Activated T-helper 1 cell treated with anti-CD3 and anti-CD28 coated beads, Interleukin-2, amount 50 U/mL, for 16 hours (primary cell): ENCODE results near the gene MYO18B.

Source experiments
- DNase-seq, 2 donors: peaks; one replicate each; pipeline ENCODE4 v3.0.0-alpha.2; 2020; ENCODE audit warnings: low read depth in 1 of 2, low spot score in 1 of 2

Gene MYO18B

DNA sequence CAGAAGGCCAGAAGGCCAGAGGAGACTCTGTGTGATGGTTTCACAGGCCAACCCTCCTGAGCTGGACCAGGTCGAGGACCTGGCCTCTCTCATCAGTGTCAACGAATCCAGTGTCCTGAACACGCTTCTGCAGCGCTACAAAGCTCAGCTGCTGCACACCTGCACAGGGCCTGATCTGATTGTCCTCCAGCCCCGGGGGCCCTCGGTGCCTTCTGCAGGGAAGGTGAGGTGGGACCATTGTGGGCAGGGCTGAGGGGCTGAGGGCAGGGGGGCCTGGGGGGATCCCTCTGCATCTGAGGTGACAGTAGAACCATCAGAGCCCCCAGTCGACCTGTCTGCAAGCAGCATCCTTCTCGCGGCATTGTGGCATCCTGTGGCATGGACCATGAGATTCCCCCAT lies 30.3 kb downstream of the MYO18B start:
- DNase-seq = no peak

DNA sequence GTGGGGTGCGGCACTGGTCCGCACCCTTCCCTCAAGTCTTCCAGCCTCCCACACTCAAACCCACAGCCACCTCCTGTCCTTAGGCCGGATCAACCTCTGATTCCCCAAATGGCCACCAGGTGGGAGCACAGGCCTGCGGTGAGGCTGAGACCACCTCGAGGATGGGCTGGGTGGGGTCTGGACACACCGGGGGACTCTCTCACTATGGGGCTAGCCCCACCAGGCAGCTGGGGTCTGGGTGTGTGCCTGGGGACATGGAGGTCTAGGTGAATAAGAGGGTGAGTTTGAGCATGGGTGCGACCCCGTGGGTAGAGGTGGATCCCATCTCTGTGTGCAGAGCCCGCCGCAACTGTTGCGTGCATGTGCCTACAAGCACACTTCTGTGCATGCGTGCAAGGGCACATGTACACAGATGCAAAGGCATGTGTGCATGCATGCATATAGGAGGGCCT lies 32.6 kb downstream of the MYO18B start:
- no peak for DNase-seq

DNA sequence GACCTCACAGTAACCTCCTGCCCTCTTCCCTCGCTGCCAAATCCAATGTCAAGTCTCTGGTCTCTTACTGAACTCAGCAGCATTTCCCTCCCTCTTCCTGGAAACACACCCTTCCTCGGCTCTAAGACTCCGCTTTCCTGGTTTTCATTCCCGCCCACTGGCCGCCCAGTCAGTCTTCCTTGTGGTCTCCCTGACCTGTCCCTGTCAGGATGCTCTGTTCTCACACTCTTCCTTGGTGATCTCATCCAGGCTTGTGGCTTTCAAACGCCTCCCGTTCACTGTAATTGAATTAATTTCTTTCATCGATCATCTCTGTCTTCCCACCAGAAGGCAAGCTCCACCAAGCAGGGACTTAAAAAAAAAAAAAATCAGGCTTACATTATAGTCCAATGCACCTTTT lies 33.5 kb downstream of the MYO18B start:
- DNase-seq = no peak

DNA sequence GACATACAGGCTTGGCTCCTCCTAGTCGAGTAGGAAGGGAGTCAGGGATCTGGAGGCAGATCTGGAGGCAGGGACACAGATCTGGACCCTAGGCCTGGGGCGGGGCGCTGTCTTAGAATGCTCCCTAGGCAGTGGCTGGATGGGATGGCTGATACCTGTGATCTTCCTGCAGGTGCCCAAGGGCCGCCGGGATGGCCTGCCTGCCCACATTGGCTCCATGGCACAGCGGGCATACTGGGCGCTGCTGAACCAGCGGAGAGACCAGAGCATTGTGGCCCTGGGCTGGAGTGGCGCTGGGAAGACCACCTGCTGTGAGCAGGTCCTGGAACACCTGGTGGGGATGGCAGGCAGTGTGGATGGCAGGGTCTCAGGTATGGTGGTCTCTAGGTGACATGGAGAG lies 35.4 kb downstream of the MYO18B start:
- no peak for DNase-seq

DNA sequence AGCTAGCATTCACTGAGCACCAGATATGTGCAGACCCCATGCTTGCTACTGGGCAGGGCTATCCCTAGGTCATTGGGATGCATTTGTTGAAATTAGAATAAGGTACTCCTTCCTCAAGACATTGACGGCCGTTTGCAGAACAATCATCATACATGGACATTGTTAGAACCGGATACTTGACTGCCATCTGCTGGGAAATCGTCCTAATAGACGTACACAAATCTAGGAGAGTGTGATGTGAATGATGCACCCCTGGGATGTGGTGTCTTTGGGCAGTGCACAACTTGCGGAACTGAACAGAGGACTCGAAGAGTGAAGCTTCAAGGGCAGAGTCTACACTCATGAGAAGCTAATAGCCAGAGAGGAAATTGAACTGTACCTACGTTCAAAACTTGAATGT lies 35.9 kb downstream of the MYO18B start:
- no peak for DNase-seq

DNA sequence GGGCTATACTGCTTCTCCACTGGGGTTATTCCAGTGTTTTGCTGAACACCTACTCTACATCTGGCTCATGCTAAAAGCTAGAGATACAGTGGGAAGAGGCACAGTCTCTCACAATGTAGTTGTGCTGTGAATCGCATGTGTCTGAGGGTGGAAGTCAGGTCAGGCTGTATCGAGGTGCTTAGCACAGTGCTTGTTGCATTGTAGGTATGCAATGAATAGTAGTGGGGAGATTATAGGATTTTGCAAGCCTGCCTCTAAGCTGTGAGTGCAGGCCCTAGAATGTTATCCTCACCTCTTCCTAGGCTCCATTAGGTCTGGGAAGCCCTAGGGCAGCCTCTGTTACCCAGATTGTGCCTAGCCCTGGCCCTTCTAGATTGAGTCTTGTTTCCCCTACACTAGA lies 37.4 kb downstream of the MYO18B start:
- no peak for DNase-seq

DNA sequence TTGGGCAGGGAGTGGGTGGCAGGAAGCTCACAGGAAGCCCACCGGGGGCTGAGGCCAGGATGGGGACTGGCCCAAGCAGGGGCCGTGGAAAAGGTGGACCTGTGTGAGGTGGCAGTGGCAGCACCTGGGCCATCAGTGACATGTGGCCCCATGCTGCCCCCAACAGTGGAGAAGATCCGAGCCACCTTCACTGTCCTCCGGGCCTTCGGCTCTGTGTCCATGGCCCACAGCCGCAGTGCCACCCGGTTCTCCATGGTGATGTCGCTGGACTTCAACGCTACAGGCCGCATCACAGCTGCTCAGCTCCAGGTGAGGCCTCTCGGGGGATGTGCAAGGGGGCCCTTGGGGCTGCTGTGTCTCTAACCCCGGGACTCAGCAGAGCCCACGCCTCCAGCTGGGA lies 37.9 kb downstream of the MYO18B start:
- DNase-seq = no peak

DNA sequence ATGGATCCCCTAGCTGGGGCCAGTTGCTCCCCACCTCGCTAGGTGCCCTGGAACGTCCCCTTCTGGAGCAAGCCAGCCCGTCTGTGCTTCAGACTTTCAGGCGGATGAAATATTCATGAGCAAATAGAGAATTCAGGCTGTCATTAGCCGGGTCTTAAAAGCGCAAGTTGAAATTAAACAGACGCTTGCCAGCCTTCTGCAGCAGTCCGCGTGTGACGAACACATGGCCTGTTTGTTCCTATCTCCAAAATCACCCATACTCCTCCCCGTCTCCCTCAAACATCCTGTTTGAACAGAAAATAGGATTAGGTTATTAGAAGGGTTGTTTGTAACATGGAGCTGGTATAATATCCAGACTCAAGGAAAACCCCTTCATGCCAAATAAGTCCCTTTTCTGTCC lies 38.7 kb downstream of the MYO18B start:
- no peak for DNase-seq

DNA sequence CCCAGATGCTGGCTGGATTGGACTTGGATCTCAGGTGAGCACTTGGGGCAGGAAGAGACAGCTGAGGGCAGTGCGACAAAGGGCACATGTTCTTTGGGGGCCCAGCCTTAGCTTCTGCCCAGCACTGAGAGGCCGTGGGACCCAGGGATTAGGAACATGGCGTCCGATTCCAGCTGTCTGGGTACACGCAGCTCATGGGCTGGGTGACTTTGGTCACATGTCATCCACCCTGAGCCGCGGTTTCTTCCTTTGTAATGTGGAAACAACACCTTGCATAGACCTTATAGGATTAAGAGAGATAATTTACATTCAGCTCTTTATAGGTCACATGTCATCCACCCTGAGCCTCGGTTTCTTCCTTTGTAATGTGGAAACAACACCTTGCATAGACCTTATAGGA lies 39.8 kb downstream of the MYO18B start:
- DNase-seq = no peak

DNA sequence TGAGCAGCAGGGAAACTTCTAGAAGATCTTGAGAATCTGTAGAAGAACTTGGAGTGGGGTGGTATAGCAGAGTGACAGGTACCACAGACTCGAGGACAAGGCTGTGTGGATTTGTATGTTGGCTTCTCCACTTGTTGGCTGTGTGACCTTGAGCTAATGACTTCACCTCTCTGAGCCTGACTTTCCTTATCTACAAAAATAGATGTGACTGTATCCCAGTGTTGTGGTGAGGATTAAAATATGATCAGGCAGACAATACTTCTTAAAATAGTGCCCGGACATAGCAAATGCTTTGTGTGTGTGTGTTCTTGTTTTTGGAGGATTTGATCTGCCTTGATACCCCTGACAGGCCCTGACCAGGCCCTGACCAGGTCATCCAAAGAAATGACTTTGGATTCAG lies 40.8 kb downstream of the MYO18B start:
- DNase-seq = no peak

DNA sequence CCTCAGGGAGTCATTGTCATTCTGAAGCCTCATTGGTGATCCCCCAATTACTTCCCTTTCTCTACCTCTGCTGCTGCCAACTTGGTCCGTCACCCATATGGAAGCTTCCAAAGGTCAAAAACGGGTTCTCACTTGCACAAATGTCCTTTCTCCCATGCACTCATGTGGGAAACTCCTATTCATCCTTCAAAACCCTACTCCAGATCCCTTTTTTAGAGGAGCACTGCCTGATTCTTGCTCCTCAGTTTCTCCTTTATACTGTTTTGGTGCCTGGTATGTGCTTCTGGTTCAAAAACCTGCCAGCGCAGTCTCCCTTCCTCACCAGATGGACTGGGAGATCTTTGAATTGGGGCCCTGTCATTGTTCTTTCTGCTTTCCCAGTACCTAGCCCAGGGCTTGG lies 41.9 kb downstream of the MYO18B start:
- no peak for DNase-seq

DNA sequence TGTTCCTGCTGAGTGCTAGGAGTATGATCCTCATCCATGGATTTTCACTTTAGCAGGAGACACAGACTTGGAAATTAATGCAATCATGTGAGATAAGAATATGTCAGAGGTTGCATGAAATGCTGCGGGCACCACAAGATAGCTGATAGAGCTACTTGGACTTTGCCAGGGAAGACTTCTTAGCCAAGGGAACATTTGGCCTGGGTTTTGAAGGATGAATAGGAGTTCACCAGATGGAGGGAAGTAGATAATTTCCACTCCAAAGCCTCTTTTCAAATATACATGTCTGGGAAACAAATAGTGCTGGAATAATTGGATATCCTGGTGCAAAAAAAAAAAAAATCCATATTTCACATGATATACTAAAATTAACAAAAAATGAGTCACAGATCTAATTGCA lies 44.2 kb downstream of the MYO18B start:
- no peak for DNase-seq

DNA sequence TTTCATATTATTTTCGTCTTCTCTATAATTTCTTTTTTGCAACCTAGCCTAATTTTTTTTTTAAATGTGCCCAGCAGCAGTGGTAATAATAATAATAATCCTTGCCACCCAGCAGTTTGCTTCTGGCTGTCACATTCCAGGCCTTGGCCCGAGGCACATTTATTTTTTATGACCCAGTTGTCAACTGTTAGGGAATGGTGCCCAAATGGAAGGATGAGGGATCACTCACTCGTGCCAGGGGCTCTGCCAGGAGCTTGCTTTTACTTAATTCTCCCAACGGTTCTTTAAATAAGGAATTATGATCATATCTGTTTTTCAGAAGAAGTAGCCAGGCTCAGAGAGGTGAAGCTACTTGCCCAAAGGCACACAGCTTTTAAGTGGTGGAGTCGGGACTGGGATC lies 49.6 kb downstream of the MYO18B start:
- no peak for DNase-seq

DNA sequence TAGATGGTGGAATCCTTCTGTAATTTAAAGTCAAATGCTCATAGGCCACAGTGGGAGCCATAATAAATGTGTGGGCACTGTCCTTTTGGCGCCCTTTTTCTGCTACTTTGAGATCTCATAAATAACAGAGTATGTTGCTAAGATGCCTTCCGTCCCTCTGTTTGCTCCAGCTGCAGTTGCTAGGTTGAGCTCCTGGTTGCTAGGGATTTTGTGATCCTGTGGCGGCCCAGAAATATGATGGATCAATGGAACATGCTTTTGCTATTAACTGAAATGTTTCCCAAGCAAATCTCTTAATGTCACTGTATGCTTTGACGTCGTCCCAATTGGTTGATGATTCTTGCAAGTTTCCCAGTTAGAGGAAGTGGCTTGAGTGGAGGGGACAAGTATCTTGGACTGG lies 53.5 kb downstream of the MYO18B start:
- no peak for DNase-seq

DNA sequence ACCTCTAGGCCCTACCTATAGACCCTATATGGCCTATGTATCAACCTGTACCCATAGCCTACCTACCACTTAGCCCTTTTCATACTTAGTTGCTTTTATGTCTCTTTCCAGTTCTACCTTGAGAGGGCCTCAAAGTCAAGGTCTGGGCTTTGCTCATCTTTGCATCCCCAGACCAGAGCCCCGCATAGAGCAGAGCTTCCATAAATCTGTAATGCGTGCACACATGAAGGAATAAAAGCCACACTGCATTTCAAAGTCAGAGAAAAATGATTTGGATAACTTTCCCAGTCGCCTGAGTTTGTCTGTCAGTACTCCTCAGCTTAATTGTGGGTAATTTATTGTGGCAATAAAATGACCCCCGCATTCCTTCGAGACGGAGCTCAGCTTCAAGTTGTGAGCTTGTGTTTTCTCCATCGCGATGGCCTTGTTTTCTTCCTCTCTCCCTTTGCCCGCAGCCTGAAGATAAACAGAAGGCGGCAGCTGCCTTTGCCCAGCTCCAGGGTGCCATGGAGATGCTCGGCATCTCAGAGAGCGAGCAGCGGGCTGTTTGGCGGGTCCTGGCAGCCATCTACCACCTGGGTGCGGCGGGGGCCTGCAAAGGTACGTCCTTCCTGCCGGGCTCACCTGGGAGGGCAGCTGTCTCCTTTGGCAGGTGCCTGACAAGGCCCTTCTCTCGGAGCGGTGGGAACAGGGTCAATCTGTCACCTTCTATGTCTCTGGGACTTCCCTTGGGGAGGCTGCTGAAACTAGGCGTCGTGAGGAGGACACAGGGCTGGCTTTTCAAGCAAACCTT lies 55.7 kb downstream of the MYO18B start:
- no peak for DNase-seq

DNA sequence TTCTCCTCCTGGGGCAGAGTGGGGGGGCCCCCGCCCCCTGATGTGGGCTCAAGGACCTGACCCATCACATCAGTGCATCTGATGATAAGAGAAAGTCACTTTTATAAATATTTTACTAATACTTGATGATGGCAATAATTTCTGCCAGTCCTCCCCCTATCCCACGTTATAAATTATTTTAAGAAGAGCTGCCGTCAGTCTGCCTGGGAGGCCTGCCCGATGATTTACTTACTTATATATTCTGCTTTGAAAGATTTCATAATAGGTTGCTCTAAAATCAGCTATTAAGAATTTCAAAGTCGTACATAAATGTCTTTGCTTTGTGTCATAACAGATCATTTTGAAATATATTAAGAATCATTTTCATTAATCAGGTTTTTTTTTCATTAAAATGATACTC lies 58.8 kb downstream of the MYO18B start:
- no peak for DNase-seq

DNA sequence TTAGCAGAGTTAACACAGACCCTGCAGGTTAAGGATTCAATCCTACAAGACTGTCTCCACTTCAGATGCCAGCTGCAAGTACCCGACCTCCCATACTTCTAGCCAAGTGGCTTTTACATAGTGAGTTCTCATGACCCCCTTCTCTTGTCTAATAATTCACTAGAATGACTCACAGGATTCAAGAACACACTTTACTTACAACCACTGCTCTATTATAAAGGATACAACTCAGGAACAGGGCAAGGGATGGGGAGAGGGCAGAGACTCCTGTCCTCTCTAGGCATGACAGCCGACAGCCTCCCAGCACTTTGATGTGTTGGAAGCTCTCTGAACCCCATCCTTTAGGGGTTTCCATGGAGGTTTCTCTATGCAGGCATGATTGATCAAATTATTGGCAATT lies 60.0 kb downstream of the MYO18B start:
- DNase-seq = no peak

DNA sequence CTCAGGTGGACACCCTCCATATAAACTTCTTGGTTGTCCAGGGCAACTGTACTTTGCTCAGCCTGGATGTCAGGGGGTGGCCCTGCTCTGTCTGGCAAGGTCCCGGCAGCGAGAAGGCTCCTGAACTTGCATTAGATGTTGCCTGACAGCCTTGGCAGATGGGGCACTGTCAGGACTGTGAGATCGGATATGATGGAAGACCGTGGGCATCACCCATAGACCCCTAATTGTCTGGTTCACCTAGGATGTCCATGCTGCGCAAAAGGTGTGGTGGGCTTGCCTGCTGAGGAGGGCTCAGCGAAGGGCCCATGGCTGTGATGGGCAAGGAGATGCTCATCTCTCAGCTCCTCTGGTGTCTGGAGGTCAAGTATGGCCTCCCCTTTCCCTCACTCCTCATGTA lies 62.7 kb downstream of the MYO18B start:
- DNase-seq = no peak

DNA sequence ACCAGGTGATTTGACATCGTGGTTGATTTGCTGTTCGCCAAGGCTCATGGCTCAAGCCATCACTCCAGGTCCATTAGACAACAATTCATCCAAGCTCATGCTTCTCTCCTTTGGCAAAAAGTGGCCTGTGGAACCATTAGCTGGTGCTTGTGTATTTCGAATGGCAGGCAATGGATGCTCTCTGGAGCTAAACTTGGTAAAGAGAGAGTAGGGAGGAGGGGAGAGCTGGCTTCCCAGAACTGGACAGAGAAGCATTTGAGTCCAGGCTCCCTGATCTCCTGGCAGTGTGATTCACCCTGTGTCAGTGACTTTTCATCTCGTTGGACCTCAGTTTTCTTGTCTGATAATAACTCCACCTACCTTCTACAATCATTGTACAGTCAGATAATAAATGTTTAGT lies 64.6 kb downstream of the MYO18B start:
- DNase-seq = no peak

DNA sequence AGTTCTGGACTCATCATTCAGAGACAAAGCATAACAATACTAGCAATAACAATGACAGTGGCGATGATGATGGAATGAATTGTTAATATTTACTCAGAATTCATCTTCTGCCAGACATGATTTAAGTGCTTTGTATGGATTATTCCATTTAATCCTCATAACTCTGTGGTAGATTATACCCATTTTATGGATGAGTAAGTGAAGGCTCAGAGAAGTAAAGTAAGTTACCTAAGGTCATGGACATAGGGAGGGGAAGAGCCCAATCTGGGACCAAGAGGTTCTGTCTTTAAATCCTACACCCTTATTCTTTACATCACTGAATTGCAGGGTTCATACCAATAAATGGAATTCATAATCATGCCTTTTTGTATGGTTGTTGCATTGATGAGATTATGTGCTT lies 72.7 kb downstream of the MYO18B start:
- DNase-seq = no peak

DNA sequence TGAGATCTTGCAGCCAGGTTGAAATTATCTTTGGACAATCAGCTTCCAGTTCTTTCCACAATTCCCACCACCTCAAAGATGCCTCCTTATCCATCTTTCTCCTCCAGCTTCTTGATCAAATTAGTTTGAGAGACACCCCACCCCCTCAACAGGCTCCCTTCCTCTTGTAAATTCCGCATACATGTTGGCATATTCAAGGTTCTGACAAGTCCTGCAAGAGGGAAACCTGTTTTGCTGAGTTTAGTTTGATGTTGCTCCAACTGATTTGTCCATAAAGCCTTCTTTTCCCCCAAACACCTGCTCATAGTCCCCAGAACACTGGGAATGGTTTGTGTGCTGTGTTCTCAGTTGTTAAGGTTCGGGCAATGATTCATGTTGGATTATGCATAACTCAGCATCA lies 73.6 kb downstream of the MYO18B start:
- DNase-seq = no peak

DNA sequence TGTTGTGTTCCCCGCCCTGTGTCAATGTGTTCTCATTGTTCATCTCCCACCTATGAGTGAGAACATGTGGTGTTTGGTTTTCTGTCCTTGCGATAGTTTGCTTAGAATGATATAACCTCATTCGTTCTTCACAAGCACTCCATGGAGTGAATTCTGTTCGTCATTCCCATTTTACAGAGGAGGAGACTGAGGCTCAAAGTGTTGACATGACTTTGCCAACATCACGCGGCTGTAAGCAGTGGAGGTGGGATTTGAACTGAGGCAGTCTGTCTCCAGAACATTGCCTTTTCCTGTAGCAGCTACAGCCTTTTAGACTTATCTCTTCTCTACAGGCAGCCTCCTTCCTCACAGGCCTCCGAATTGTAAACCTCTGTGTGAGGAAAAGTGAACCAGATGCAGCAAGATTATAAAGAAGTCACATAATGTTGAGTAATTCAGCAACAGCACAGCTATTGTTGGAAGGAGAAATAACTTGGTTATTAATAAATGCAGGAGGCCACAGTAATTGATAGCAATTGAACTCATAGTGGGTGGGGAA lies 74.6 kb downstream of the MYO18B start:
- no peak for DNase-seq
